Left cardiac atrium (tissue), 4 donors: ENCODE results near the gene LRSAM1. TPM values are rescaled to one million over a fixed set of nuclear protein-coding genes. Genes with fewer than 3 reads are reported as not detected.
A peak's percentile ranks its signal among the peaks of the same experiment; 100 is the strongest.

Experiments used
- ATAC-seq, 2 donors: fragments of 200-7000 bp; cut with Tn5 transposase; one replicate each; pipeline ENCODE4 v1.9.1; 2020; ENCODE audit warnings: mild to moderate bottlenecking in 2 of 2, moderate library complexity in 2 of 2
- DNase-seq: peaks from one replicate; pipeline ENCODE4 v3.0.0-alpha.2; 2020
- intact Hi-C, 2 donors: fragments of 100-400 bp; cut with DNase I; formaldehyde crosslinking; loops; one replicate each; pipeline versions ENCODE4 v1.14.1 to v1.15.1; 2022 to 2023
- total RNA-seq, 2 donors: library from RNA; stranded (reverse); fragmentation: NEBNext Ultra II Directional; extraction: Animal tissue kit (Norgen Biotek cat#: 25700); gene quantifications; one replicate each; pipeline ENCODE4 v1.2.1, GENCODE V29; 2021
- donor health status: DM: no; HTN: yes; CAD: no.
- donor health status: DM: no; HTN: yes; CAD: no; lungs with severe emphysema.
- donor health status: DM: yes; HTN: yes; CAD: no.
- donor health status: Dilated cardiomyopathy.

Gene LRSAM1
- total RNA-seq, 2 donors from 2014 or later: 17.2 to 22.6 TPM

GRCh38 chr9:127423934-127424675 lies 27.2 kb upstream of the LRSAM1 start, which contains the start of gene ZNF79:
TSS of gene ZNF79 (plus strand) at chr9:127424382. CDS start at chr9:127424788, 406 bp downstream.
- intact Hi-C loops: loop anchor here in 1 of 2 donors (1.0 kb wide), 1 partner anchor 27 kb away; the partner anchor contains the start of genes LRSAM1 and RPL12
- peak; percentile 95 for DNase-seq
- peak; percentile 97 to 98 for ATAC-seq

GRCh38 chr9:127424676-127424999 lies 26.7 kb upstream of the LRSAM1 start:
- DNase-seq: no peak
- intact Hi-C loops: loop anchor here in 1 of 2 donors (1.0 kb wide), 1 partner anchor 27 kb away; the partner anchor contains the start of genes LRSAM1 and RPL12
- ATAC-seq: peak in 1 of 2 donors; percentile 21

GRCh38 chr9:127426756-127427155 lies 24.6 kb upstream of the LRSAM1 start:
- intact Hi-C loops: no loop called here
- DNase-seq (no peak), ATAC-seq (no peak)

GRCh38 chr9:127428348-127428747 lies 23.0 kb upstream of the LRSAM1 start:
- DNase-seq: no peak
- intact Hi-C loops: no loop called here
- no peak for ATAC-seq

GRCh38 chr9:127430415-127430814 lies 20.9 kb upstream of the LRSAM1 start:
- DNase-seq (no peak), ATAC-seq (no peak)
- intact Hi-C loops: no loop called here

GRCh38 chr9:127437497-127438264 lies 13.6 kb upstream of the LRSAM1 start:
- ATAC-seq: no peak
- intact Hi-C loops: no loop called here
- DNase-seq: no peak

- intact Hi-C loops: no loop called here
- DNase-seq: no peak
- ATAC-seq: no peak
Observed at GRCh38 chr9:127438394-127438793, 12.9 kb upstream of the LRSAM1 start.

GRCh38 chr9:127444283-127444920 lies 6.9 kb upstream of the LRSAM1 start:
- ATAC-seq (no peak), DNase-seq (no peak)
- intact Hi-C loops: no loop called here

GRCh38 chr9:127444921-127445850 lies 6.1 kb upstream of the LRSAM1 start:
- DNase-seq: no peak
- no peak for ATAC-seq
- intact Hi-C loops: no loop called here

GRCh38 chr9:127445851-127446712 lies 5.2 kb upstream of the LRSAM1 start:
- intact Hi-C loops: no loop called here

GRCh38 chr9:127446713-127447415 lies 4.4 kb upstream of the LRSAM1 start:
- intact Hi-C loops: no loop called here
- no peak for DNase-seq
- ATAC-seq: no peak

More at GRCh38 chr9:127445851-127446712, 5.2 kb upstream of the LRSAM1 start:
- DNase-seq: no peak
- no peak for ATAC-seq

GRCh38 chr9:127447416-127448111 lies 3.7 kb upstream of the LRSAM1 start:
- ATAC-seq: no peak
- intact Hi-C loops: no loop called here

GRCh38 chr9:127448112-127448805 lies 3.1 kb upstream of the LRSAM1 start:
- ATAC-seq (no peak), DNase-seq (no peak)
- intact Hi-C loops: no loop called here

More at GRCh38 chr9:127447416-127448111, 3.7 kb upstream of the LRSAM1 start:
- DNase-seq: no peak

- no peak for ATAC-seq
- intact Hi-C loops: no loop called here
- DNase-seq: no peak
Observed at GRCh38 chr9:127449332-127449966, 1.9 kb upstream of the LRSAM1 start.

- peak; percentile 3 to 6 for ATAC-seq
Observed at GRCh38 chr9:127450243-127450760, 1.0 kb upstream of the LRSAM1 start.

GRCh38 chr9:127451608-127451857 lies 223 bp downstream of the LRSAM1 start:
- ATAC-seq: no peak
- no peak for DNase-seq
- intact Hi-C loops: loop anchor here in 1 of 2 donors (1.0 kb wide), 1 partner anchor 27 kb away; the partner anchor contains the start of gene ZNF79

More at GRCh38 chr9:127450243-127450760, 1.0 kb upstream of the LRSAM1 start:
- no peak for DNase-seq
- intact Hi-C loops: no loop called here
